ENCODE results near the gene ADAMTSL1. TPM values are rescaled to one million over a fixed set of nuclear protein-coding genes. Genes with fewer than 3 reads are reported as not detected.

Gene ADAMTSL1
- total RNA-seq, 6 donors from 2014 or later, result 0.44 to 6.4 (median 2.3) TPM; not detected in 1

Small RNA genes within 50 kb of the gene (small RNA-seq; reads per million reads assigned to genes)
- gene MIR3152, result 0 reads per million in 4 donors
